Stimulated activated CD4-positive, alpha-beta T cell treated with anti-CD3 and anti-CD28 coated beads, TNF-alpha, amount 100 ng/mL, for 1 hour (primary cell): ENCODE results near the gene PARD6G.

Experiments
- DNase-seq, 3 donors: peaks; one replicate each; pipeline ENCODE4 v3.0.0-alpha.2; 2020; ENCODE audit warnings: low read depth in 3 of 3, low spot score in 1 of 3

PARD6G gene

GRCh38 chr18:80247393-80247841 is at the start of gene PARD6G:
Gene PARD6G (minus strand): TSS chr18:80247514. CDS start chr18:80247348, 166 bp downstream.
- peak in 2 of 3 donors; percentile 10 to 32 for DNase-seq

GRCh38 chr18:80262241-80263033 is 15.1 kb upstream of the PARD6G start:
- DNase-seq: peak in 1 of 3 donors; percentile 4

GRCh38 chr18:80259610-80260009 is 12.3 kb upstream of the PARD6G start:
- DNase-seq: no peak

- DNase-seq: no peak
These were observed 11.3 kb upstream of the PARD6G start for GRCh38 chr18:80258640-80259039.

GRCh38 chr18:80257579-80258543 is 10.5 kb upstream of the PARD6G start:
- DNase-seq: peak in 1 of 3 donors; percentile 31

- DNase-seq: no peak
These were observed 7.7 kb upstream of the PARD6G start for GRCh38 chr18:80254971-80255500.

GRCh38 chr18:80253871-80254492 is 6.7 kb upstream of the PARD6G start:
- no peak for DNase-seq

- no peak for DNase-seq
These were observed 5.9 kb upstream of the PARD6G start for GRCh38 chr18:80253236-80253635.

- no peak for DNase-seq
These were observed 4.8 kb upstream of the PARD6G start for GRCh38 chr18:80252136-80252535.

GRCh38 chr18:80251700-80252099 is 4.4 kb upstream of the PARD6G start:
- DNase-seq: no peak

GRCh38 chr18:80250740-80251364 is 3.5 kb upstream of the PARD6G start:
- DNase-seq: no peak

- DNase-seq: no peak
These were observed 2.1 kb upstream of the PARD6G start for GRCh38 chr18:80249217-80250093.

GRCh38 chr18:80246445-80247392 is 595 bp downstream of the PARD6G start:
- DNase-seq: no peak

GRCh38 chr18:80245781-80246444 is 1.4 kb downstream of the PARD6G start:
- DNase-seq: no peak

GRCh38 chr18:80244956-80245730 is 2.2 kb downstream of the PARD6G start:
- no peak for DNase-seq

- no peak for DNase-seq
These were observed 3.1 kb downstream of the PARD6G start for GRCh38 chr18:80244167-80244566.

GRCh38 chr18:80243204-80243603 is 4.1 kb downstream of the PARD6G start:
- no peak for DNase-seq
